Body of pancreas (tissue), 4 donors: ENCODE measurements around the gene ALX4. TPM values are rescaled to one million over a fixed set of nuclear protein-coding genes. Genes with fewer than 3 reads are reported as not detected.

Experiments
- ATAC-seq: fragments of 150-250 bp; one replicate; pipeline ENCODE4 v1.9.1; 2016
- DNase-seq, 4 donors: peaks; one replicate each; pipeline ENCODE4 v3.0.0-alpha.2; 2019
- H3K27ac ChIP-seq, 4 donors: fragments of 200-600 bp; sonication (generic); 1 replicate in 3 of 4; 2 replicates in 1 of 4; pipeline versions ENCODE4 v1.5.1 to v1.6.1; 2016 to 2019; ENCODE audit warnings: mild to moderate bottlenecking in 1 of 4, mixed read lengths in 1 of 4, moderate library complexity in 1 of 4
- H3K27me3 ChIP-seq, 2 donors: fragments of 200-600 bp; sonication (generic); one replicate each; pipeline ENCODE4 v1.6.0; 2016; ENCODE audit warnings: mild to moderate bottlenecking in 1 of 2
- H3K36me3 ChIP-seq, 2 donors: fragments of 200-600 bp; sonication (generic); replicated peaks in 1 of 2; 2 replicates each; pipeline ENCODE4 v1.5.1; 2016; ENCODE audit warnings: low read depth in 2 of 2; ENCODE audit not compliant: insufficient read depth in 1 of 2
- H3K4me1 ChIP-seq: fragments of 200-600 bp; sonication (generic); one replicate; pipeline ENCODE4 v1.6.0; 2016
- H3K4me3 ChIP-seq, 2 donors: fragments of 200-600 bp; sonication (generic); 1 replicate in 1 of 2; 2 replicates in 1 of 2; pipeline ENCODE4 v1.5.1; 2016 to 2019
- H3K9me3 ChIP-seq, 3 donors: fragments of 200-600 bp; sonication (generic); 1 replicate in 2 of 3; 2 replicates in 1 of 3; pipeline ENCODE4 v1.5.1; 2016
- CTCF ChIP-seq, 7 experiments: fragments of 450-650 bp in 4 of 7; fragments of 200-600 bp in 3 of 7; sonication (generic) in 3 of 7; IDR thresholded peaks; one replicate each; pipeline ENCODE4 v1.5.1; 2016 to 2019; ENCODE audit warnings: antibody characterized with exemption in 7 of 7
- POLR2A ChIP-seq, 3 donors: fragments of 450-650 bp; IDR thresholded peaks; one replicate each; pipeline ENCODE4 v1.6.1; 2016; ENCODE audit warnings: antibody characterized with exemption in 3 of 3, mild to moderate bottlenecking in 2 of 3
- WGBS, 2 donors: methylation state at CpG; one replicate each; pipeline ENCODE4 v1.1.5; 2017; 5-methylcytosine and 5-hydroxymethylcytosine counted together
- intact Hi-C: fragments of 100-400 bp; cut with DNase I; formaldehyde crosslinking; loops from one replicate; pipeline ENCODE4 v1.15.1; 2023
- total RNA-seq, 2 donors: library from RNA; depleted of rRNA; stranded (reverse); fragments of >200 nt; gene quantifications; one replicate each; pipeline ENCODE4 v1.1.0, GENCODE V29; 2016

ALX4 gene
- total RNA-seq, 2 donors from 2014 or later, result not detected

- DNase-seq (no peak), ATAC-seq (no peak)
- H3K36me3 ChIP-seq, result no peaks in the 10 kb centered on the region
- H3K4me1 ChIP-seq, result peaks cover 1% of the 10 kb centered on the region
- intact Hi-C loops, result no loop called here
- 74 to 79% methylated on average over 8 of the region's 8 CpGs for WGBS, 2 donors
- H3K4me3 ChIP-seq, result no peak overlapping the region
- no peak for TF ChIP-seq CTCF (IDR thresholded peaks at IDR 0.05)
- no peak for TF ChIP-seq POLR2A (IDR thresholded peaks at IDR 0.05)
- H3K9me3 ChIP-seq, result no peaks in the 10 kb centered on the region
- no peaks in the 10 kb centered on the region for H3K27me3 ChIP-seq
- no peak overlapping the region for H3K27ac ChIP-seq
Measured at GRCh38 chr11:44267750-44268613, 42.0 kb downstream of the ALX4 start.

- Histone ChIP-seq H3K27ac (no peak overlapping the region), H3K9me3 (no peaks in the 10 kb centered on the region), H3K27me3 (no peaks in the 10 kb centered on the region), H3K4me3 (no peak overlapping the region), H3K4me1 (no peaks in the 10 kb centered on the region), H3K36me3 (no peaks in the 10 kb centered on the region)
- intact Hi-C loops, result no loop called here
- no peak for DNase-seq
- TF ChIP-seq POLR2A (IDR thresholded peaks at IDR 0.05) (no peak), CTCF (IDR thresholded peaks at IDR 0.05) (no peak)
- WGBS, 2 donors, result 77 to 95% methylated on average over 4 to 24 of the region's 24 CpGs
- ATAC-seq, result no peak
Measured at GRCh38 chr11:44267006-44267749, 42.8 kb downstream of the ALX4 start.

GRCh38 chr11:44266056-44266780 is 43.7 kb downstream of the ALX4 start:
- no peak for ATAC-seq
- intact Hi-C loops, result no loop called here
- Histone ChIP-seq H3K36me3 (no peaks in the 10 kb centered on the region), H3K4me3 (no peak overlapping the region), H3K4me1 (no peaks in the 10 kb centered on the region), H3K27ac (no peak overlapping the region), H3K9me3 (no peaks in the 10 kb centered on the region), H3K27me3 (no peaks in the 10 kb centered on the region)
- 66 to 75% methylated on average over 8 to 9 of the region's 9 CpGs for WGBS, 2 donors
- no peak for TF ChIP-seq CTCF (IDR thresholded peaks at IDR 0.05)
- no peak for TF ChIP-seq POLR2A (IDR thresholded peaks at IDR 0.05)
- no peak for DNase-seq

GRCh38 chr11:44264761-44265160 is 45.2 kb downstream of the ALX4 start:
- H3K9me3 ChIP-seq, result no peaks in the 10 kb centered on the region
- intact Hi-C loops, result no loop called here
- WGBS, 2 donors, result 83% methylated on average over 18 of the region's 22 CpGs; no CpG with 5 or more reads in 1 of the 2 donors
- TF ChIP-seq POLR2A (IDR thresholded peaks at IDR 0.05) (no peak), CTCF (IDR thresholded peaks at IDR 0.05) (no peak)
- H3K4me1 ChIP-seq, result no peaks in the 10 kb centered on the region
- H3K27me3 ChIP-seq, result no peaks in the 10 kb centered on the region
- no peak overlapping the region for H3K27ac ChIP-seq
- DNase-seq, result no peak
- H3K36me3 ChIP-seq, result no peaks in the 10 kb centered on the region
- ATAC-seq, result no peak
- H3K4me3 ChIP-seq, result no peak overlapping the region
